HCT116 (cell line): Measurements from ENCODE around the gene NXT1.

ENCODE experiments used
- CTCF ChIP-seq, 3 experiments: fragments of 200-600 bp in 1 of 3; sonication (generic) in 1 of 3; IDR thresholded peaks in 2 of 3; conservative IDR thresholded peaks in 1 of 3; 2 replicates each; pipeline ENCODE4 v1.5.1; 2012 to 2017; ENCODE audit warnings: low read depth in 2 of 3, low read length in 2 of 3, antibody characterized with exemption in 1 of 3, borderline replicate concordance in 1 of 3, control low read depth in 1 of 3, mild to moderate bottlenecking in 1 of 3, mixed read lengths in 1 of 3, mixed run types in 1 of 3, moderate library complexity in 1 of 3; ENCODE audit not compliant: insufficient read depth in 1 of 3
- TF ChIP-seq, protein P1 (sequence below): IDR thresholded peaks from 2 replicates; pipeline ENCODE4 v1.6.1; 2012; ENCODE audit warnings: low read depth

- TF ChIP-seq CTCF (IDR thresholded peaks at IDR 0.05 in 2 of 3, conservative IDR thresholded peaks at IDR 0.05 in 1 of 3; ENCODE audit: borderline replicate concordance in 1 of 3, insufficient read depth in 1 of 3, low read depth in 2 of 3, low read length in 2 of 3), result no peak
- TF ChIP-seq, protein P1, sequence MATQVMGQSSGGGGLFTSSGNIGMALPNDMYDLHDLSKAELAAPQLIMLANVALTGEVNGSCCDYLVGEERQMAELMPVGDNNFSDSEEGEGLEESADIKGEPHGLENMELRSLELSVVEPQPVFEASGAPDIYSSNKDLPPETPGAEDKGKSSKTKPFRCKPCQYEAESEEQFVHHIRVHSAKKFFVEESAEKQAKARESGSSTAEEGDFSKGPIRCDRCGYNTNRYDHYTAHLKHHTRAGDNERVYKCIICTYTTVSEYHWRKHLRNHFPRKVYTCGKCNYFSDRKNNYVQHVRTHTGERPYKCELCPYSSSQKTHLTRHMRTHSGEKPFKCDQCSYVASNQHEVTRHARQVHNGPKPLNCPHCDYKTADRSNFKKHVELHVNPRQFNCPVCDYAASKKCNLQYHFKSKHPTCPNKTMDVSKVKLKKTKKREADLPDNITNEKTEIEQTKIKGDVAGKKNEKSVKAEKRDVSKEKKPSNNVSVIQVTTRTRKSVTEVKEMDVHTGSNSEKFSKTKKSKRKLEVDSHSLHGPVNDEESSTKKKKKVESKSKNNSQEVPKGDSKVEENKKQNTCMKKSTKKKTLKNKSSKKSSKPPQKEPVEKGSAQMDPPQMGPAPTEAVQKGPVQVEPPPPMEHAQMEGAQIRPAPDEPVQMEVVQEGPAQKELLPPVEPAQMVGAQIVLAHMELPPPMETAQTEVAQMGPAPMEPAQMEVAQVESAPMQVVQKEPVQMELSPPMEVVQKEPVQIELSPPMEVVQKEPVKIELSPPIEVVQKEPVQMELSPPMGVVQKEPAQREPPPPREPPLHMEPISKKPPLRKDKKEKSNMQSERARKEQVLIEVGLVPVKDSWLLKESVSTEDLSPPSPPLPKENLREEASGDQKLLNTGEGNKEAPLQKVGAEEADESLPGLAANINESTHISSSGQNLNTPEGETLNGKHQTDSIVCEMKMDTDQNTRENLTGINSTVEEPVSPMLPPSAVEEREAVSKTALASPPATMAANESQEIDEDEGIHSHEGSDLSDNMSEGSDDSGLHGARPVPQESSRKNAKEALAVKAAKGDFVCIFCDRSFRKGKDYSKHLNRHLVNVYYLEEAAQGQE, result no peak
These were observed 42.6 kb upstream of the NXT1 start for GRCh38 chr20:23308024-23308423.
